A673 (cell line): ENCODE data around the gene GDPD5. TPM values are rescaled to one million over a fixed set of nuclear protein-coding genes. Genes with fewer than 3 reads are reported as not detected.

Source experiments
- BruUV-seq: library from RNA; stranded (reverse); fragments of 400-500 nt; replicated peaks from 2 replicates; lab custom pipeline; 2021; lab: Mats Ljungman, UMichigan
- CTCF ChIA-PET: fragments of 300-600 bp; sonication (Branson Sonifier 250); formaldehyde crosslinking; loops from one replicate; lab custom pipeline; 2022; ENCODE audit warnings: antibody characterized with exemption; lab: Charles Lee
- POLR2A ChIA-PET: fragments of 300-600 bp; sonication (Branson Sonifier 250); formaldehyde crosslinking; loops from one replicate; lab custom pipeline; 2022; ENCODE audit warnings: antibody characterized with exemption; ENCODE audit not compliant: low non-redundant PET; lab: Charles Lee
- DNase-seq: peaks from one replicate; pipeline ENCODE4 v3.0.0-alpha.2; 2015; ENCODE audit warnings: low spot score
- H3K27ac ChIP-seq: fragments of 200-600 bp; sonication (generic); 2 replicates; pipeline ENCODE4 v1.5.1; 2016; ENCODE audit warnings: mixed run types, low read depth, mild to moderate bottlenecking, mixed read lengths, antibody characterized with exemption, low read length; ENCODE audit not compliant: poor library complexity, severe bottlenecking
- H3K27me3 ChIP-seq: fragments of 200-600 bp; sonication (generic); replicated peaks from 2 replicates; pipeline ENCODE4 v1.6.1; 2017; ENCODE audit warnings: mixed run types, low read depth, mild to moderate bottlenecking, mixed read lengths, antibody characterized with exemption, low read length; ENCODE audit not compliant: insufficient read depth, poor library complexity
- H3K36me3 ChIP-seq: fragments of 200-600 bp; sonication (generic); 2 replicates; pipeline ENCODE4 v1.6.1; 2016; ENCODE audit warnings: mixed run types, mild to moderate bottlenecking, mixed read lengths, antibody characterized with exemption, low read length; ENCODE audit not compliant: insufficient read depth, poor library complexity, severe bottlenecking
- H3K4me1 ChIP-seq: fragments of 200-600 bp; sonication (generic); 2 replicates; pipeline ENCODE4 v1.6.1; 2017; ENCODE audit warnings: mixed run types, mild to moderate bottlenecking, mixed read lengths, antibody characterized with exemption, low read length; ENCODE audit not compliant: insufficient read depth, poor library complexity, severe bottlenecking
- H3K4me3 ChIP-seq: fragments of 200-600 bp; sonication (generic); 2 replicates; pipeline ENCODE4 v1.5.1; 2016; ENCODE audit warnings: low read depth, mixed run types, mild to moderate bottlenecking, mixed read lengths, low read length; ENCODE audit not compliant: poor library complexity, severe bottlenecking
- H3K9me3 ChIP-seq: fragments of 200-600 bp; sonication (generic); 2 replicates; pipeline ENCODE4 v1.6.1; 2016; ENCODE audit warnings: mixed run types, low read depth, mild to moderate bottlenecking, mixed read lengths, antibody characterized with exemption, low read length; ENCODE audit not compliant: poor library complexity, severe bottlenecking
- EZH2 ChIP-seq: fragments of 200-600 bp; sonication (generic); IDR thresholded peaks from 2 replicates; pipeline ENCODE4 v1.6.1; 2017; ENCODE audit warnings: borderline replicate concordance, low read depth, mild to moderate bottlenecking, mixed read lengths, antibody characterized with exemption, low read length; ENCODE audit not compliant: poor library complexity, severe bottlenecking
- intact Hi-C: fragments of 100-400 bp; cut with micrococcal nuclease; formaldehyde crosslinking; loops from one replicate; pipeline ENCODE4 v1.10.0; 2022; ENCODE audit not compliant: unreplicated experiment
- total RNA-seq: library from RNA; stranded (reverse); gene quantifications from 2 replicates; pipeline ENCODE4 v1.2.3, GENCODE V29; 2021
- TF ChIP-seq, protein P1 (sequence below): fragments of 300-800, 200-600 bp; sonication (generic); conservative IDR thresholded peaks from 2 replicates; pipeline ENCODE4 v1.5.1; 2017; ENCODE audit warnings: low read depth, mild to moderate bottlenecking, antibody characterized with exemption, low read length, moderate library complexity, mixed read lengths

The GDPD5 gene
- total RNA-seq, 1 experiment from 2014 or later, result 1.4 TPM

GRCh38 chr11:75485742-75486141 is 40.0 kb downstream of the GDPD5 start:
- Histone ChIP-seq H3K9me3 (no peaks in the 10 kb centered on the region), H3K36me3 (no peaks in the 10 kb centered on the region), H3K4me1 (no peaks in the 10 kb centered on the region), H3K4me3 (no peak overlapping the region), H3K27ac (no peak overlapping the region), H3K27me3 (no peaks in the 10 kb centered on the region)
- no TSS peak for BruUV-seq
- DNase-seq, result no peak
- ChIA-PET CTCF (no interaction called here), POLR2A (no interaction called here)
- TF ChIP-seq EZH2, result no peak
- TF ChIP-seq, protein P1, sequence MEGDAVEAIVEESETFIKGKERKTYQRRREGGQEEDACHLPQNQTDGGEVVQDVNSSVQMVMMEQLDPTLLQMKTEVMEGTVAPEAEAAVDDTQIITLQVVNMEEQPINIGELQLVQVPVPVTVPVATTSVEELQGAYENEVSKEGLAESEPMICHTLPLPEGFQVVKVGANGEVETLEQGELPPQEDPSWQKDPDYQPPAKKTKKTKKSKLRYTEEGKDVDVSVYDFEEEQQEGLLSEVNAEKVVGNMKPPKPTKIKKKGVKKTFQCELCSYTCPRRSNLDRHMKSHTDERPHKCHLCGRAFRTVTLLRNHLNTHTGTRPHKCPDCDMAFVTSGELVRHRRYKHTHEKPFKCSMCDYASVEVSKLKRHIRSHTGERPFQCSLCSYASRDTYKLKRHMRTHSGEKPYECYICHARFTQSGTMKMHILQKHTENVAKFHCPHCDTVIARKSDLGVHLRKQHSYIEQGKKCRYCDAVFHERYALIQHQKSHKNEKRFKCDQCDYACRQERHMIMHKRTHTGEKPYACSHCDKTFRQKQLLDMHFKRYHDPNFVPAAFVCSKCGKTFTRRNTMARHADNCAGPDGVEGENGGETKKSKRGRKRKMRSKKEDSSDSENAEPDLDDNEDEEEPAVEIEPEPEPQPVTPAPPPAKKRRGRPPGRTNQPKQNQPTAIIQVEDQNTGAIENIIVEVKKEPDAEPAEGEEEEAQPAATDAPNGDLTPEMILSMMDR, result no peak
- intact Hi-C loops, result no loop called here

GRCh38 chr11:75482931-75483469 is 42.7 kb downstream of the GDPD5 start:
- Histone ChIP-seq H3K4me3 (no peak overlapping the region), H3K36me3 (no peaks in the 10 kb centered on the region), H3K9me3 (no peaks in the 10 kb centered on the region), H3K27ac (no peak overlapping the region), H3K4me1 (no peaks in the 10 kb centered on the region), H3K27me3 (no peaks in the 10 kb centered on the region)
- CTCF ChIA-PET, result no interaction called here
- POLR2A ChIA-PET, result interaction anchor here (0.6 kb wide), 1 partner anchor 93 kb away, joined by 3 read pairs; no protein-coding TSS in a partner anchor
- intact Hi-C loops, result no loop called here
- TF ChIP-seq, protein P1, result no peak
- no peak for TF ChIP-seq EZH2
- no TSS peak for BruUV-seq
- DNase-seq, result no peak

- intact Hi-C loops, result no loop called here
- Histone ChIP-seq H3K4me1 (no peaks in the 10 kb centered on the region), H3K27me3 (no peaks in the 10 kb centered on the region), H3K9me3 (no peaks in the 10 kb centered on the region), H3K36me3 (no peaks in the 10 kb centered on the region), H3K4me3 (no peak overlapping the region), H3K27ac (no peak overlapping the region)
- ChIA-PET CTCF (no interaction called here), POLR2A (interaction anchor here (0.6 kb wide), 1 partner anchor 94 kb away, joined by 3 read pairs; no protein-coding TSS in a partner anchor)
- DNase-seq, result no peak
- TF ChIP-seq, protein P1, result no peak
- TF ChIP-seq EZH2, result no peak
- BruUV-seq, result no TSS peak
These were observed 43.7 kb downstream of the GDPD5 start for GRCh38 chr11:75481922-75482606.
